GM19023 (cell line): ENCODE data around the gene RBKS.
"Not testable (repeated sequence)": the region's sequence is repeated elsewhere in the genome, so short reads cannot be mapped to it uniquely, and the experiment has no call there.

Experiments
- ATAC-seq: cut with Tn5 transposase; IDR thresholded peaks from one replicate; pipeline ENCODE4 v1.9.1; 2021; ENCODE audit warnings: mild to moderate bottlenecking, moderate library complexity; ENCODE audit not compliant: unreplicated experiment

Gene RBKS

DNA sequence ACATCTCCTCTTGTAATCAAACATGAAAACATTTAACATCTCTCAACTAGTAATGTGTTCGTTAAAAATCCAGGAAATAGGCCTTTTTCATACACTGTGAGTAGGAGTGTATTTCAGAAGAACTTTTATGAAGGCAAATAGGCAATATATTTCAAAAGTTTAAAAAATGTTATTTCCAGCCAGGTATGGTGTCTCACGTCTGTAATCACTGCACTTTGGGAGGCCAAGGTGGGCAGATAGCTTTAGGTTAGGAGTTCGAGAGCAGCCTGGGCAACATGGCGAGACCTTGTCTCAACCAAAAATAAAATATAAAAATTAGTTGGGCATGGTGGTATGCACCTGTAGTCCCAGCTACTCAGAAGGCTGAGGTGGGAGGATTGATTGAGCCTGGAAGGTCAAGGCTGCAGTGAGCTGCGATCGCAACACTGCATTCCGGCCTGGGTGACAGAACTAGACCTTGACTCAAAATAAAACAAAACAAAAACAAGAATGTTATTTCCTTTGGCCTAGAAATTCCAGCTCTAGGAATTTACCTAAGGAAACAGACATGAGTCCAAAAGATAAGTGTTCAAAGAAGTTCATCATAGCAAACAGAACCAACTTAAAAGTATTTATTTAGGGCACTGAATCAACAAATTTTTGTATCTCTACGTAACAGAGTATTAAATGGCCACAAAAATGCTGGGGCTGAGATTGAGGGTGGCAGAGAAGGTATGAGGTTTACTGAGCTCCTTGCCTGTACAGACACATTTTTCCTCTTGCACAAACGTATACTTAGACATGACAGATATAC lies 14.9 kb downstream of the RBKS start:
- ATAC-seq = no peak

DNA sequence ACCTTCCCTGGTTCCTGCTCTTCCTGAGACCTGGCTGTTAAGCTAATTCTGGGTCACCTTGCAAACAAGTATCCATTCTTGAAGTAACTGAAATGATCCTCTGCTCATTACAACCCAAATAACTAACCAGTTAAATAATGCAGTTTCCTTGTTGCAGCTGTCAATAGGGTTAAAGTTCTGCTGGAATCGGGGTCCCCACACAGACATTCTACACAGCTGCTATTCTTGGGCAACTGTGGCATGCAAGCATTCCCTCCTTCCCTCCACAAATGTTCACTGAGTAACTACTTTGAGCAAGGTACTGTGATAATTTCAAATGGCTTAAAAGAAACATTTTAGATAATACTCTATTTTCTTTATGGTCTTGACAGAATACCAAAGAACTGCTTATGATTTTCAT lies 17.1 kb downstream of the RBKS start:
- ATAC-seq = no peak

DNA sequence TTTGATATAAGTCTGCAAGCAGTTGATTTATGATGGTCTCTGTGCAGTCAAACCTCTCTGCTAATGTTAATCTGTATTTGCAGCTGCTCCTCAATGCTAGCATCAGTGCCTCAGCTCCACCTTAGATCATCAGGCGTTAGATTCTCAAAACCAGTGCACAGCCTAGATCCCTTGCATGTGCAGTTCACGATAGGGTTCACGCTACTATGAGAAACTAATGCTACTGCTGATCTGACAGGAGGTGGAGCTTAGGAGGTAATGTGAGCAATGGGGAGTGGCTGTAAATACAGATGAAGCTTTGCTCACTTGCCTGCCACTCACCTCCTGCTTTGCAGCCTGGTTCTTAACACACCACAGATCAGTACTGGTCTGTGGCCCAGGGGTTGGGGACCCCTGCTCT lies 18.4 kb downstream of the RBKS start:
- ATAC-seq = no peak

DNA sequence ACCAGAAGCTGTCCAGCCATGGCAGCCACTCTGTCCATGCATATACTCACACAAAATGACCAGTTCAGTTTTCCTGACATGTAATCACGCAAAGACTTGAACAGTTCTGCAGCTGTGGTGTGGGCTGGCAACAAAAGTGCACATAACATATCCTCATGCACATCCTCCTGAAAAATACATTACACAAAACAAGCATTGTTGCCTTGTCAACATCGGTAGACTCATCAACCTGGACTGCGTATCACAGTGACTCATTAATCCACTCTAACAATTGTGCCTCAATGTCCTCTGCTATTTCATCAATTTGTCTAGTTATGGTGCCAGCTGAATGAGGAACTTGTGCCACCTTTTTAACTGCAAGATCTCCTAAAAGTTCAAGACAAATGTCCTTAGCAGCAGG lies 19.5 kb downstream of the RBKS start:
- no peak for ATAC-seq

DNA sequence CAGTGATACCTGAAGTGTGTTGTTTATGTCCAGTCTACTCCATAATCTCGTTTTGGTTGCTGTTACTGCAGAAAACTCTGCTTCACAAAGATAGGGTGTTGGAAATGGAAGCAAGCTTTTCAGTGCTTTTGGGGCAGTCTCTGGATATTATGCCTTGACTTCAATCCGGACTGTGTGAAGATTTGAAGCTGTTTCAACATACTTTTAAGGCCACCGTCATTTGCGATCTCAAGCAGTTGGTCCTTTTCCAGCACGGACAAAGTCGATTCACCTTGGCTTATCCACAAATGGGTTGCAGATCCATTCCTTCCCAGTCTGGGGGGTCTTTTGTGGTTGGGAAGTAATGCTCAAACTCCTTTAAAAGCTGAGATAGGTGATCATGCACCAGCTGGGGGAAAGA lies 20.4 kb downstream of the RBKS start:
- no peak for ATAC-seq

DNA sequence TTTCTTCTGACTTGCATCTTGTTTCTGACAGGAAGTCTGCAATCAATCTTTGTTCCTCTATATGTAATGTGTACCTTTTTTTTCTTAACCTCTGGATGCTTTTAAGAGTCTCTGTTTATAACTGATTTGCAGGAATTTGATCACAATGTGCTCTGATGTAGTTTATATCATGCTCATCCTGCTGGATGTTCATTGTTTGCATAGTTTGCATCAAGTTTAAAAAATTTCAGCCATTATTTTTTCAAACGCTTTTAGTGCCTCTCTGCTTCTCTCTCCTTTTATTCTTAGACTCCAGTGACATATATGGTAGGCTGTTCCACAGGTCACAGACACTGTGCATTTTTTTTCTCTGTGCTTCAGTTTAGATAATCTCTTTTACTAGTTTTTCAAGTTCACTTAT lies 23.9 kb downstream of the RBKS start:
- ATAC-seq = no peak

DNA sequence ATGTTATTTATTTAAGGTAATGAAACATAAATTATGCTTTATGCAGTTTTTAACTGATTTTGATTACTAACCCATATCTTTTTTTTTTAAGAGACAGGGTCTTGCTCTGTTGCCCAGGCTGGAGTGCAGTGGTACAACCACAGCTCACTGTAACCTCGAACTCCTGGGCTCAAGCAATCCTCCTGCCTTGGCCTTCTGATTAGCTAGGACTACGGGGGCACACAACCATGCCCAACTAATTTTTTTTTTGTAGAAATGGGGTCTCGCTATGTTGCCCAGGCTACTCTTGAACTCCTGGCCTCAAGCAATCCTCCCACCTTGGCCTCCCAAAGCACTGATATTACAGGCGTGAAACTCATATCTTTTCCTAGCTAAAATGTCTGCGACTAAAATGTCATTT lies 26.2 kb downstream of the RBKS start:
- not testable (repeated sequence) for ATAC-seq

DNA sequence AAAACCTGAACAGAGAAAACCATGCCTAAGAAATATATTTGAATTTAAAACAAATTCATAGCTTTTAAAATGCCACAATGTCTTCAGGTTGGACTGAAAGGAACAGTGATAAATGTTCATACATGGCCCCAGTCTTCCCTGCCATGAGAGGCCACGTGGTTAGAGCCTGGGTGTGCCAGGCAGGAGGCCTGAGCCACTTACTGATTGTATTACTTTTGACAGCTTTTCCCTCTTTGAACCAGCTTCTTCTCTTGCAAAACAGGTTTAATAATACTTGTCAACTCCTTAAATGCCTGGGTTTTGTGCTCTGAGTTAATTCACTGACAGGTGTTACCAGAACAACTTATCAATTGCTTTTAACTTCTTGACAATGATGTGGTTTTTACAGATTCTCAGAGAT lies 27.0 kb downstream of the RBKS start:
- ATAC-seq = no peak

DNA sequence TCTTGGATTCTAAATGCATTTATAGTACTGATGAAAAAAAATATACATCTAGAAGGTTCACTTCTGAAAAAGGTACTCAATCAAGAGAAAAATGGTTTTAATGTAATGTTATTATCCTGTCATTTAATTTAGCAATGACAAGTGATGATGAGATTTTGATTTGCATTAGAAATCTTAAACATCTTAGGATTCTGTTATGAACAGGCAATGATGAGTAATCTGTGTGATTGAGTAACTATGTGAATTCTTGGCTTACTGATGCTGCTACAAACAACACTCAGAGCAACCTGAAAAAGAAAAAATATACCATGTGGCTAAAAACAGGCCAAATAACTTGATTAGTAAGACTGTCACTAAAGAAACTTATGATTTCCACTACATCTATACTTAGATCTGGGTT lies 30.1 kb downstream of the RBKS start:
- ATAC-seq = no peak

DNA sequence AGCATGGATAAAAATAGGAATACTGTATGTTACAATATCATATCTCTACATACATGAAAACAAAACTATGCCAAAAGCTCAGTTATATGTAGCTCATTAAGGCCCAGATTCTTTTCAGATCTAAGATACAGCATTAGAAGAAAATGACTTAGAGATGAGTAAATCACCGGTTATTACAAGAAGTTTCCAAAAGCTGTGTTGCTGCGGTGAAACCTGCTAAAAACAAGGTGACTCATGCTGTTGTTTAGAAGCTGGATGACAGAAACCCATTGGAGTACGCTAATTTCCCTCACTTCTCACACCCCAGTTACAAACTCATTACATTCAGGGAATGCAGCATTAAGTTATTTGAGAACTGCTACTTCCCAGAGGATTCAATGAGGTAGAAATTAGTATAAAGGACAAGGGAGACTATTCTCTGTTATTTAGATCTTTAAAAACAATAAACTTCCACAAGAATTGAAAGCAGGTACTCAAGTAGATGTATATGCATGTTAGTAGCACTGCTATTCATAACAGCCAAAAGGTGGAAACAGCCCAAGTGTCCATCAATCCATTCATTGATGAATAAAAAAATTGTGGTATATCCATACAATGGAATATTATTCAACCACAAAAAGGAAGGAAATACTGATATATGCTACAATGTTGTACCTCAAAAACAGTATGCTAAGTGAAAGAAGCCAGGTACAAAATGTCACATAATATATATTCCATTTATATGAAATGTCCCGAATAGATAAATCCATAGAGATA lies 32.6 kb downstream of the RBKS start:
- no peak for ATAC-seq

DNA sequence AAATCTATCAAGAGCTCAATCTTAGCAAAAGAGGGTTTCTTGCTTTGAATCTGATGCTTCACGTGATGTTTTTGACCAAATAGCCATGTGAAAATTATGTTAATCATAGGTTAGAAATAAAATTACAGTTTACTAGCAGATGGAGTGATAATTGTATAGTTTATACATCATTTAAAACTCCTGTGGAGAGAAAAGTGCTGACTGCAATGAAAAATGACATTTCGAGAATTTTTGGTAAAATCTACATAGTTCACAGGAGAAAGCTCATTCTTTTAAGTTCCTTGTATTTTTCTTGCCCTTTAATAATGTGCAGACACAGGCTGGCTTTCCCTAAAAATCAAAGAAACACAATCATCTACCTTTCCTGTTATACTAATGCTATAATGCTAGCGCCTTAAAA lies 33.2 kb downstream of the RBKS start:
- ATAC-seq = no peak

DNA sequence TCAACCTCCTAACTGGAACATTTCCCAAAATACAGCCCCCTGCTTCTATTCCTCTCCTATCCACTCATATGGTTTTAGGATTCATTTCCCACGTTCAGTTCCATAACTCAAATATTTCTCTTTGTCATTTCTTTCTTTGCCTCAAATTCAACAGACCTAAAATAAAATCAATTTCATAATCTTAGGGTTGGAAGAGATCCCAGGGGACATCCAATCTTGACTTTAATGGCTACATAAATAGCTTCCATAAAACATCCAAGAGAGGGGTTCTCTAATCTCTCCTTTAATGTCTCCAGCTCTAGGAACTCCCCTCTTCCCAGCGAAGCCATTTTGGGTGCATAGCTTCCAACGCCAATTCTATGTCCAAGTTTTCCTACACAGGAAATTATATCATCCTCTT lies 33.8 kb downstream of the RBKS start:
- no peak for ATAC-seq

DNA sequence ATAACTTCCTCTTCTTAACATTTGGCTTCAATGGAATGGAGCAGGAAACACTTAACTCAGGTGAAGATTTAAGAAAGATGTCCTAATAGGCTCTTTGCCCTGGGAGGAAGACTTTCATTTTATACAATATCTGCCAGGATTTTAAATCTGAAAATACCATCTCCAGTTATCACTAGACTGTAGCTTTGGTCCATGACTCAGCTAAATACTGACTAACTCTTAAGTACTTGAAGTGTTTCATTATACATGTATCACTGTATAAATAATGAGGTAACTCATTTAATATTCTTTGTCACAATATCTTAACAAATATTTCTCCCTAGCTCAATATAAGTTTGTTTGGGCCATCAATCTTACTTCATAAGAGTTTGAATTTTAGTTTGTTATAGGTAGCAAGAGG lies 34.7 kb downstream of the RBKS start:
- no peak for ATAC-seq

DNA sequence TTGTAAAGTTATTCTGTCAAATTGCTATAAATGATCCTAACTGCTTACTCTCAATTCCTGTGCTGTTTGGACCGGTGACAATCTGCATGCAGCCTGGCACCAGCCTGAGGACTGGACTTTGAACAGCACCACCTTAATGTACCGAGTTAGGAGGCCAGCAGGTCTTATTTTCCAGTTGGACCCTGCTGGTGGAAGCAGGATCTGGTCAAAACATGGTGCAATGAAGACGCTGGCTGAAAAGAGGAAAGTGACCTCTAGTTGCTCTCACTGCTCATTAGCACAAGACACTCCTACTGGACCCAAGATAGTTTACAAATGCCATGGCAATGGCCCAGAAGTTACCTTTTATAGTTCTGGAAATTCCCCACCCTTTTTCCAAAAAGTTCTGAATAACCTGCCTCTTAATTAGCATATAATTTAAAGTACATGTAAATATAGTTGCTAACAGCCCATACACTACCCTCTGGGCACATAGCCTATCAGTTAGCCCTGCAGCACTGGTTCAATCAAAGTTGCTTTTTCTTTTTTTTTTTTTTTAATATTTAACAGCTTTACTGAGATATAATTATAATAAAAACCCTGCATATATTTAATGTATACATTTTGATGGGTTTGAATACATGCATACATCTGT lies 35.8 kb downstream of the RBKS start:
- no peak for ATAC-seq

DNA sequence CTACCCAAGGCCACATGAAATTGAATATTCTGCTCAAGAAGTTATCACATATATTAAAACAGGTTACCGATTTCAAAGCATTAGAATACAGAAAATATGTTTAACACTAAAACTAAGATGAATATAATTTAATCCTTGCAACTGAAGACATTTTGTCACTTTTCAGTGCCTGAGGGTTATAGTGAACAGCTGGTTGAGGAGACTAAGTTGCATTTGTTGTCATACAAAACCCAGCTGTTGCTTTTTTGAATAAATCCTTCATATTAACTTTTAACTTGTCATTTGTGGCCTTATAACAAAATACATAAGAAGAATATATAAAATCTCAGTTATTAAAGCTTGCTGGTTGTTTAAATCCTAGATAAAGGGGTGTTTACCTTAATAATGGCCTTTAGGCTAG lies 37.5 kb downstream of the RBKS start:
- ATAC-seq = no peak

DNA sequence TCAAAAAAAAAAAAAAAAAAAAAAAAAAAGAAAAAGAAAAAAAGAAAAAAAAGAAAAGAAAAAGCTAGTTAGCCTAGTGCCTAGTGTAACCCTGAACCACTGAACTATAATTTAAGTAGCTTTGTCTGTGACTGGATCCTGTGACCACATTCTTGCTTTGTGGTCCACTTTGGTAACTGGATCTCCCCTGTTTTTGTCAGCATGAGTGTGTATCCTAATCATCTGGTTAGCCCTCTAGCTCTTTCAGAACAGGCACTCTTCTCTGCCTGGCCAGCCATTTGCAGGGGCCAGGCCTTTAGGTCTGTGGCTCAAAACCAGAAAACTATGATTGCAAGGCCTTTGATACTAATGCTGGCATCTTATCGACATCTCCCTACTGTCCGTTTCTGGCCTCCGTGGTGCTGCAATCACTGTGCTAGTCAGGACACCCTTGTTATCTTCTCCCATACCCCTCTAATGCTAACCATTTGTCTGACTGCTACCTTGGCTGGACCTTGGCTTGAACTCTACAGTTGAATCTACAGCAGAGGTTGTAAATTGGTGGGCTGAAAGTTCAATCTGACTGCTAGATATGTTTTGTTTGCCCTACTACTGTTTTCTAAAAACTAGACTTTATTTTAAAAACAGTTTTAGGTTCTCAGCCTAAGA lies 40.5 kb downstream of the RBKS start:
- no peak for ATAC-seq

DNA sequence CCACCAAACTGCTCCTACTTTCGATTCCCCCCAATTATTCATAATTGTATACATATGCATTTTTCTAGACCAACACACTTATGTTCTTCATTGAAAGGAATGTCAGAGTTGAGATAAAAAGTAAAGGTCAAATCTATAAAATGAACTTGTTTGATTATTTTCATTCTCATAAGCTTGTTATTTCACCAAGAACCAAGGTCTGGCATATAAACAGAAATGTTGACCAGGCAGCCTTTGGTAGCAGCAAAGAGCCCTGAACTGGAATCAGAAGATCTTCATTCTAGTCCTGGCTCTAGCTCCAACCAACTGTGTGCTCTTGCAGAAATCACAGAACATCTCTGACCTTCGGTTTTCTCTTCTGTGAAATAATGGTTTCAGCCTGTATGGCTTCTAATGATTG lies 42.9 kb downstream of the RBKS start:
- no peak for ATAC-seq

DNA sequence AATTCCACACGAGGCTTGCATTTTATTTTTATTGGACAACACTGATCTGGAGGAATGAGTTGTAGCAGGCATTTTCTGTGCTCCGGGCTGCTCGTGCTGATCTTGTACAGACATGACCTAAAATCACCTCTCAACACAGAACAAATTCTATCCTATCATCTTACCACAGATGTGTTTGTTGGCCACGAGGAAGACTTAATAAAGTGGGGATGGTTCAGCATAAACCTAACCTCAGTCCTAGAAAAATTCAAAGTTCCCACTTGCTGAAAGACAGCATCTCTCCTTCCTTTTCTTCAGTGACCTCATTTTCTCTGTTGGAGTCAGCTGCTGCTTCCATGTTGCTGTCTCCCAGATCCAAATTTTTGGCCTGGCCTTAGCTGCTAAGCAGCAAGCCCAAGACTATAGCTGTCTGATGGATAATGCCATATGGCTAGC lies 45.3 kb downstream of the RBKS start:
- ATAC-seq = no peak

DNA sequence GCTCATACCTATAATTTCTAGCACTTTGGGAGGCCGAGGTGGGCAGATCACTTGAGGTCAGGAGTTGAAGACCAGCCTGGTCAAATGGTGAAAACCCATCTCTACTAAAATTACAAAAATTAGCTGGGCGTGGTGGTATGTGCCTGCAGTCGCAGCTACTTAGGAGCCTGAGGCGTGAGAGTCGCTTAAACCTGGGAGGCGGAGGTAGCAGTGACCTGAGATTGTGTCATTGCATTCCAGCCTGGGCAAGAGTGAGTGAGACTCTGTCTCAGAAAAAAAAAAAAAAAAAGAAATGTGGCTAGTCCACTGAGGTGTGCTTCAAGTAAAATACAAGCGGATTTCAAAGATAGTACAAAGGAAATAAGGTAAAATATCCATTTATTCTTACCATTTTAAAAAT lies 46.2 kb downstream of the RBKS start:
- no peak for ATAC-seq

DNA sequence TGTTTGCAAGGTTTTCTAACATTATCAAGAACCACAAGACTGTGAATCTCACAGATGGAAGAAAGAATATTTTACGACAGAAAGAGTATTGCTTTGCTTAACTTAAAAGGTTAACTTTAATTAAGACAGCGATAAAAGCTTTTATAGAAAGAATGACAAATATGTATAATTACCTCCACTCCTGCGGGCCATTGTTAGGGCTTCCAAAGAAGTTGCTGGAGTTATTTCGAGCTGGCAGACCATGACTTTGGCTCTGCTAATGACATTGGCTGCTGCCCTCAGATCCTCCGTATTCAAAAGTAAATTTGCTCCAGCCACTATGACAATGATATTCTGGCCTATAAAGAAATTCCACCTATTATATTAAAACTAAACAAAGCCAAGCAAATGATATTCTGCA lies 47.3 kb downstream of the RBKS start:
- ATAC-seq = no peak

DNA sequence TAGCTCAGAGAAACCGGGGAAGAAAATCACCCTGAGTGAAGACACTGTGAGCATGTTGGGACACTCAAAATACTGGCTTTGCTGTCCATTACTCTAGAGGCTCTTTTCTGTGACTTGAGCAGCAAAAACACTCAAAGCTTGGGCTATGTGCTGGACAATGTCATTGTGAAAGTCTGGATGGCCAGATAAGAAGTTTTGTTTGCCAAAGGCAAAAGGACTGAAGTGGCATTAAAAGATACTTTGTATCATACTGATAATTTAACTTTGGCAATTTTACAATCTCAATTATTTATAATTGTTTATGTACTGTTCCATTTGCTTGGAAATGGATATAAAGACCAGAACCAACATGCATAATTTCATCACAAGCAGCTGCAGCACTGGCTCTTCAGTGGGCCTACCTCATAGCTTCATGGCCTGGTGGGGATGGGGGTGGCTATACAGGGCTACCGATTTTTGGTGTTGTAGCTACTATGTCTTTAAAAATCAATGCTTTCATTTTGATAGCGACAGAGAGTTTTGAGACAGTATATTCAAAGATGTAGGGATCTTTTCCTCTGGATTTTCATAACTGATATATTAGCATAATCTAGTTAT lies 51.1 kb downstream of the RBKS start:
- no peak for ATAC-seq
